HG02970 (cell line): ENCODE results near the gene HS3ST4.

ENCODE experiments used
- ATAC-seq: cut with Tn5 transposase; IDR thresholded peaks from one replicate; pipeline ENCODE4 v1.9.1; 2021; ENCODE audit warnings: mild to moderate bottlenecking, moderate library complexity, moderate number of reproducible peaks; ENCODE audit not compliant: unreplicated experiment, low FRiP score

The HS3ST4 gene

GRCh38 chr16:26157319-26157718, 465.6 kb downstream of the HS3ST4 start:
- no peak for ATAC-seq

- no peak for ATAC-seq
Observed at GRCh38 chr16:26158142-26158759, 466.5 kb downstream of the HS3ST4 start.

DNA sequence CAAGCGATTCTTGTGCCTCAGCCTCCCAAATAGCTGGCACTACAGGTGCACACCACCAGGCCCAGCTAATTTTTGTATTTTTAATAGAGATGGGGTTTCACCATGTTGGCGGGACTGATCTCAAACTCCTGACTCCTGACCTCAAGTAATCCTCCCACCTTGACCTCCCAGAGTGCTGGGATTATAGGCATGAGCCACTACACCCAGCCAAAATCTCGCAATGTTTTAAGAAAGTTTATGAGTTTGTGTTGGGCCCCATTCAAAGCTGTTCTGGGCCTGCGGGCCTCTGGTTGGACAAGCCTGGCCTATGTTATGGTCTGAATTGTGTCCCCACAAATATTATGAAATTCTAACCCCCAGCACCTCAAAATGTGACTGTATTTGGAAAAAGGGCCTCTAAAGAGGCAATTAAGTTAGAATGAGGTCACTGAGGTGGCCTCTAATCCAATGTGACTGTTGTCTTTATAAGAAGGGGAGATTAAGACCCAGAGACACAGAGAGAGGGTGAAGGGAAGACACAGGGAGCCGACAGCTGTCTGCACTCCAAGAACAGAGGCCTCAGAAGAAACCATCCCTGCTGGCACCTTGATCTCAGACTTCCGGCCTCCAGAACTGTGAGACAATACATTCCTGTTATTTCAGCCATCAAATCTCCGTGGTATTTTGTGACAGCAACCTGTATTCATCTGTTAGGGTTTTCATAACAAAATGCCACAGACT, 469.9 kb downstream of the HS3ST4 start:
- ATAC-seq: no peak

DNA sequence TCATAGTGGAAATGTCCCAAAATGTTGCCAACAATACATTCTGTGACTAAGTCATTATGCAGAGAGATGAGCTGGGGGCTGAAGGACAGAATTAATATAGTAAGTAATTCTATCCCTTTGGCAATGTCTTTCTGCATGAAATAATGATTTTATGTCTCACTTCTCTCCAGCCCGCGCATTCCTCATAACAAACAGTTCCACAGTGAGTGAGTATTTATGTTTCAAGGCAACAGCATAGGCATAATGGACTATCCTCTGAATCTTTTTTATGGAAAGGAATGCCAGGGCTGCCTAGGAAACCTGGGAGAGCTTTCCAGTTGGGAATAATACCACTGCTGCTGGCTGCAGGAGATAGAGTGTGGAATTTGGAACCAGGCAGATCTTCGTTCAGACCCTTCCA, 477.7 kb downstream of the HS3ST4 start:
- no peak for ATAC-seq

- ATAC-seq: no peak
Observed at GRCh38 chr16:26175944-26176343, 484.2 kb downstream of the HS3ST4 start.

- no peak for ATAC-seq
Observed at GRCh38 chr16:26177438-26177837, 485.7 kb downstream of the HS3ST4 start.

- no peak for ATAC-seq
Observed at GRCh38 chr16:26178298-26178697, 486.5 kb downstream of the HS3ST4 start.

GRCh38 chr16:26186091-26186615, 494.4 kb downstream of the HS3ST4 start:
- no peak for ATAC-seq
